Esophagus squamous epithelium (tissue), 5 donors: ENCODE measurements around the gene FAM181A. TPM values are rescaled to one million over a fixed set of nuclear protein-coding genes. Genes with fewer than 3 reads are reported as not detected.

Experiments used
- DNase-seq: peaks from one replicate; lab custom pipeline; 2025; lab: John Stamatoyannopoulos, UW
- H3K27ac ChIP-seq, 4 donors: fragments of 200-600 bp; sonication (generic); one replicate each; pipeline ENCODE4 v1.5.1; 2016 to 2019; ENCODE audit warnings: mild to moderate bottlenecking in 1 of 4
- H3K27me3 ChIP-seq, 4 donors: fragments of 200-600 bp; sonication (generic); 1 replicate in 3 of 4; 2 replicates in 1 of 4; pipeline versions ENCODE4 v1.5.1 to v1.6.0; 2017 to 2021; ENCODE audit warnings: antibody characterized with exemption in 1 of 4
- H3K36me3 ChIP-seq, 3 donors: fragments of 200-600 bp; sonication (generic); one replicate each; pipeline ENCODE4 v1.5.1; 2016 to 2019
- H3K4me1 ChIP-seq, 3 donors: fragments of 200-600 bp; sonication (generic); one replicate each; pipeline ENCODE4 v1.5.1; 2017 to 2019
- H3K4me3 ChIP-seq, 4 donors: fragments of 200-600 bp; sonication (generic); 1 replicate in 3 of 4; 2 replicates in 1 of 4; pipeline ENCODE4 v1.5.1; 2016 to 2019; ENCODE audit warnings: mild to moderate bottlenecking in 2 of 4, moderate library complexity in 1 of 4
- H3K9me3 ChIP-seq, 3 donors: fragments of 200-600 bp; sonication (generic); one replicate each; pipeline ENCODE4 v1.5.1; 2016 to 2019
- POLR2A ChIP-seq, 4 donors: fragments of 450-650 bp; IDR thresholded peaks; one replicate each; pipeline ENCODE4 v1.6.1; 2017; ENCODE audit warnings: antibody characterized with exemption in 4 of 4, mild to moderate bottlenecking in 4 of 4, moderate library complexity in 3 of 4
- WGBS, 2 donors: methylation state at CpG; one replicate each; pipeline ENCODE4 v1.1.5; 2018; 5-methylcytosine and 5-hydroxymethylcytosine counted together
- intact Hi-C: fragments of 100-400 bp; cut with DNase I; formaldehyde crosslinking; loops from one replicate; pipeline ENCODE4 v1.15.0; 2022
- total RNA-seq, 4 donors: library from RNA; depleted of rRNA; stranded (reverse); fragments of >200 nt; gene quantifications; one replicate each; pipeline ENCODE4 v1.1.0, GENCODE V29; 2016
- TF ChIP-seq, protein P1 (sequence below), 6 experiments: fragments of 450-650 bp in 4 of 6; fragments of 200-600 bp in 2 of 6; sonication (generic) in 2 of 6; IDR thresholded peaks; one replicate each; pipeline ENCODE4 v1.5.1; 2016 to 2019; ENCODE audit warnings: antibody characterized with exemption in 6 of 6, mild to moderate bottlenecking in 4 of 6, moderate library complexity in 4 of 6
- donor health status: DM: yes; HTN: yes; CAD: no.

The FAM181A gene
- total RNA-seq, 4 donors from 2014 or later, result not detected

DNA sequence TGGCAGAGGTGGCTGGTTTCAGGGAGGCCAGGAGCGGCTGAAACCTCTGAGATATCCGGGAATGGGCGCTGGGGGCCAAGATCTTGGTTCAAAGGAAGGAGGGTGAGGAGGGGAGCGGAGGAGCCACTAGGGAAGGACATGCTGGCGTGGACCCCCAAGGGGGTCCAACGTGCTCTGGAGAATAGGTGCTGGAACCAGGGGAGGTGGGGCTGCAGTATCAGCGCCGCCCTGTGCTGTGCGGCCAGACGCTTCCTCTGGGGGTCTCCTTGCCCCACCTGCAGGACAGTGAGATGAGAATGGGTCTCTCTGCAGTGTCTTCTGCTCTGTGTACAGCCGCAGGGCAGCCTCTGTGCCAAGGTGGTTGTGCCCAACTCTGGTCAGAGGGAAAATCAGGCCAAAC lies 2.5 kb downstream of the FAM181A start:
- no peaks in the 10 kb centered on the region for H3K36me3 ChIP-seq
- no peak overlapping the region for H3K27ac ChIP-seq
- peaks cover 0 to 18% (median 0%) of the 10 kb centered on the region in 3 donors for H3K4me1 ChIP-seq
- intact Hi-C loops, result no loop called here
- peaks cover 0 to 4% (median 0%) of the 10 kb centered on the region in 4 donors for H3K27me3 ChIP-seq
- no peak overlapping the region for H3K4me3 ChIP-seq
- no peaks in the 10 kb centered on the region for H3K9me3 ChIP-seq
- TF ChIP-seq, protein P1, sequence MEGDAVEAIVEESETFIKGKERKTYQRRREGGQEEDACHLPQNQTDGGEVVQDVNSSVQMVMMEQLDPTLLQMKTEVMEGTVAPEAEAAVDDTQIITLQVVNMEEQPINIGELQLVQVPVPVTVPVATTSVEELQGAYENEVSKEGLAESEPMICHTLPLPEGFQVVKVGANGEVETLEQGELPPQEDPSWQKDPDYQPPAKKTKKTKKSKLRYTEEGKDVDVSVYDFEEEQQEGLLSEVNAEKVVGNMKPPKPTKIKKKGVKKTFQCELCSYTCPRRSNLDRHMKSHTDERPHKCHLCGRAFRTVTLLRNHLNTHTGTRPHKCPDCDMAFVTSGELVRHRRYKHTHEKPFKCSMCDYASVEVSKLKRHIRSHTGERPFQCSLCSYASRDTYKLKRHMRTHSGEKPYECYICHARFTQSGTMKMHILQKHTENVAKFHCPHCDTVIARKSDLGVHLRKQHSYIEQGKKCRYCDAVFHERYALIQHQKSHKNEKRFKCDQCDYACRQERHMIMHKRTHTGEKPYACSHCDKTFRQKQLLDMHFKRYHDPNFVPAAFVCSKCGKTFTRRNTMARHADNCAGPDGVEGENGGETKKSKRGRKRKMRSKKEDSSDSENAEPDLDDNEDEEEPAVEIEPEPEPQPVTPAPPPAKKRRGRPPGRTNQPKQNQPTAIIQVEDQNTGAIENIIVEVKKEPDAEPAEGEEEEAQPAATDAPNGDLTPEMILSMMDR (IDR thresholded peaks at IDR 0.05), result no peak
- TF ChIP-seq POLR2A (IDR thresholded peaks at IDR 0.05), result no peak
- no peak for DNase-seq
- 81 to 89% methylated on average over 5 to 11 of the region's 11 CpGs for WGBS, 2 donors

DNA sequence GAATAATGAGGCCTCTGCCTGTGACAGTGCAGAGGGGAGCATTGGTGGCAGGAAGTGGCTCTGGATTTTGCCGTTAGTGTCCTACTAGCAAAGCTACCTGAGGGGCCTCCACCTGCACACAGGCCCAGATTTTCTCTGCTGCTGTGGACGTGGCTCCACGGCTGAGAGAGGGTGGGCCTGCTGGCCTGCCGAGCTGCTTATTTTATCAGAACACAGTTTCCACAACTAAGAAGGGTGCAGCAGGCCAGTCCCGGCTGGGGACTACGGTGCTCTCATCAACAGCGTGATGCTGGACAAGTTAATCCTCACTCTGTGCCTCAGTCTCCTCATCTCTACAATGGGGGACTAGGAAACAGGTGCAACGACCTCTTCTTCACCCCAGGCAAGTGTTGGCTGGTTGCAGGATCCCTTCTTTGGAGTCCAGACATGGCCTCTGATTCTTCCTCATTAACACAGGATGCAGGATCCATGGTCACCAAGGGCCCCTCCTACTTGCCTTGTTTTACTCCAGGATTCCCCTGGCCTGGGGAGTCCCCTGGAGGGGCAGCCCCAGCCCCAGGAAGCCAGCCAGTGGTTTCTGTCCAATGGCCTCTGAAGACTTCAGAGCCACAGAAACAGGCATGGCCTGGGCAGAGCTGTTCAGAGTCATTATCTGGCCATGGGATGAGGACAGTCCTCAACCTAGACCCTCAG lies 3.3 kb downstream of the FAM181A start:
- 87% methylated on average over 4 to 5 of the region's 8 CpGs for WGBS, 2 donors
- Histone ChIP-seq H3K9me3 (no peaks in the 10 kb centered on the region), H3K27ac (no peak overlapping the region), H3K36me3 (no peaks in the 10 kb centered on the region), H3K27me3 (peaks cover 0 to 11% (median 0%) of the 10 kb centered on the region in 4 donors), H3K4me3 (no peak overlapping the region), H3K4me1 (peaks cover 0 to 18% (median 0%) of the 10 kb centered on the region in 3 donors)
- no peak for DNase-seq
- intact Hi-C loops, result no loop called here
- TF ChIP-seq, protein P1 (IDR thresholded peaks at IDR 0.05), result no peak
- TF ChIP-seq POLR2A (IDR thresholded peaks at IDR 0.05), result no peak

DNA sequence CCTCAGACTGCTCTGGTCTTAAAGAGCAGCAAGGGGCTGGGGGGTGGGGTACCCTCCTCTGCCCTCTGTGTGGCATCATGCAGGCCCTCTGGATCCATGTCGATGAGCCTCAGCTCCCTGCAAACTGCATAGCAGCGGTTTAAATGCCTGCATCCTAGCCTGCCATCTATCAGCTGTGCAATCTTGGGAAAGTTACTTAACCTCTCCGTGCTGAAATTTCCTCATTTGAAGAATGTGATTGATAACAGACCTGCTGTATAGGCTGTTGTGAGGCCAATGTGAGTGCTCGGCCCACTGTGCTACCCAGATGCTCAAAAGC lies 3.8 kb downstream of the FAM181A start:
- no peak overlapping the region for H3K27ac ChIP-seq
- intact Hi-C loops, result no loop called here
- 80 to 85% methylated on average over 3 to 4 of the region's 4 CpGs for WGBS, 2 donors

DNA sequence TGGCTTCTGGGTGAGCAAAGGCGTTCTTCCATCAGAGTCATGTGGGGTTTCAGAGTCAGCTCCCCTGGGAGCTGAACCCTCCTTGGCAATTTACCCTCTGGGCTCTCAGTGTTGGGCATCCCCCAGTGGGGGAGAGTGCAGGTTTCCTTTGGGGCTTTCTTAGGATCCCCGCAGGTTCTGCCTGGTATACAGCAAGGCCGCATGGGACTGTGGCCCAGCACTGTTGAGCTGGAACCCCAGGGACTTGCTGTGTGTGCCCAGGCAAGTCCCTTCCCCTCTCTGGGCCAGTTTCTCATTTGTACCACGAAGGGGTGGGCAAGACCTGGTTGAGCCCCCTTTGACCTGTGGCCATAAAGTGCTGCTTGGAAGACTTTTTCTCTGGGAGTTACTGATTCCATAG lies 5.5 kb downstream of the FAM181A start:
- no peak overlapping the region for H3K4me3 ChIP-seq
- DNase-seq, result no peak
- no peaks in the 10 kb centered on the region for H3K9me3 ChIP-seq
- intact Hi-C loops, result no loop called here
- no CpG with 5 or more reads among the region's 4 CpGs for WGBS, 2 donors
- no peak for TF ChIP-seq POLR2A (IDR thresholded peaks at IDR 0.05)
- TF ChIP-seq, protein P1 (IDR thresholded peaks at IDR 0.05), result no peak
- H3K4me1 ChIP-seq, result peaks cover 11 to 23% (median 12%) of the 10 kb centered on the region in 3 donors
- H3K36me3 ChIP-seq, result no peaks in the 10 kb centered on the region
- peaks cover 0 to 12% (median 0%) of the 10 kb centered on the region in 4 donors for H3K27me3 ChIP-seq
- no peak overlapping the region for H3K27ac ChIP-seq

More for the DNA sequence above, 3.8 kb downstream of the FAM181A start:
- TF ChIP-seq POLR2A (IDR thresholded peaks at IDR 0.05), result no peak
- TF ChIP-seq, protein P1 (IDR thresholded peaks at IDR 0.05), result no peak
- H3K4me3 ChIP-seq, result no peak overlapping the region
- DNase-seq, result no peak
- peaks cover 0 to 19% (median 0%) of the 10 kb centered on the region in 3 donors for H3K4me1 ChIP-seq
- H3K27me3 ChIP-seq, result peaks cover 0 to 12% (median 0%) of the 10 kb centered on the region in 4 donors
- H3K36me3 ChIP-seq, result no peaks in the 10 kb centered on the region
- no peaks in the 10 kb centered on the region for H3K9me3 ChIP-seq

DNA sequence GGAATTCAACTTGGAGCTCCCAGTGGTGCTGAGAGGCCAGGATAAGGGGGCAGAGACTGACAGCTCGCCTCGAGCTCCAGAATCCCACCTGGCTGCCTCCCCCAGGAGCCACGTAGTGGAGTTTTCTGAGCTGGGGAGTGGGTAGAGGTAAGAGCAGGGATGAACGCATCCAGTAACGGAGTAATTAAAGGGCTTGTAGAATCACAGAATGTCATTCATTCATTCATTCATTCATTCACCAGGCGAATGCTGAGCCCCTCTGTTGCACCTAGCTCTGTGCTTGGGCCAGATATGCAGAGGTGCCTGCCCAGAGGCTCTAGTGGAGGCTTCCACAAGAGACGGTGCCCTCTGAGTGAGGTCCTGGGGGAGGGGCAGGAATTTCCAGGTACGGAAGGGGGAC lies 8.1 kb downstream of the FAM181A start:
- 70 to 78% methylated on average over 2 to 7 of the region's 8 CpGs for whole genome bisulfite sequencing, 2 donors

More for the DNA sequence above, 8.1 kb downstream of the FAM181A start:
- peaks cover 18 to 40% (median 20%) of the 10 kb centered on the region in 3 donors for H3K4me1 ChIP-seq
- no peaks in the 10 kb centered on the region for H3K36me3 ChIP-seq
- intact Hi-C loops, result loop anchor here (5.0 kb wide), 1 partner anchor 67 kb away; no protein-coding TSS in a partner anchor
- TF ChIP-seq, protein P1 (IDR thresholded peaks at IDR 0.05), result no peak
- no peak for TF ChIP-seq POLR2A (IDR thresholded peaks at IDR 0.05)
- no peak for DNase-seq
- H3K27ac ChIP-seq, result no peak overlapping the region
- peaks cover 0 to 28% (median 0%) of the 10 kb centered on the region in 4 donors for H3K27me3 ChIP-seq
- H3K4me3 ChIP-seq, result no peak overlapping the region
- no peaks in the 10 kb centered on the region for H3K9me3 ChIP-seq
